ENCODE measurements around the gene TMEM116. TPM values are rescaled to one million over a fixed set of nuclear protein-coding genes. Genes with fewer than 3 reads are reported as not detected.

The TMEM116 gene
- total RNA-seq, 1 donor from 2014 or later: 11.5 TPM

DNA sequence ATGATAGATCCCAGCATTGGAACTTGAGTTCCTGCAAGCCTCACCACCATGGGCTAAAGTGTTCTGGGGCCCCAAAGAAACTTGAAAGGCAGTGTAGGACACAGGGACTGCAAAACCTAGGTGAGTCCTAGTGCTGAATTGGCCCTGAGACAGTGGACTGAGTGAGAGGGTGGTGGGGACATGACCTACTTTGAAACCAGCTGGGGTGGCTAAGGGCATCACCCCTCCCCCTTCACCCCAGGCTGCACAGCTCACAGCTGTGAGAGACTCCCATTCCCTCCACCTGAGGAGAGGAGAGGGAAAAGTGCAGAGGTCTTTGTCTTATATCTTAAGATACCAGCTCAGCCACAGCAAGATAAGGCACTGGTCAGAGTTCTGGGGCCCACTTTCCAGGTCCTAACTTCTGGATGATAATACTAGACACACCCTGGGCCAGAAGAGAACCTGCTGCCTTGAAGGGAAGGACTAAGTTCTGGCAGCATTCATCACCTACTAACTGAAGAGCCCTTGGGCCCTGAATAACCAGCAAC is 108.5 kb downstream of the TMEM116 start:
- DNase-seq (ENCODE audit: extremely low spot score in 2 of 2): no peak
- no peaks in the 10 kb centered on the region for H3K36me3 ChIP-seq

DNA sequence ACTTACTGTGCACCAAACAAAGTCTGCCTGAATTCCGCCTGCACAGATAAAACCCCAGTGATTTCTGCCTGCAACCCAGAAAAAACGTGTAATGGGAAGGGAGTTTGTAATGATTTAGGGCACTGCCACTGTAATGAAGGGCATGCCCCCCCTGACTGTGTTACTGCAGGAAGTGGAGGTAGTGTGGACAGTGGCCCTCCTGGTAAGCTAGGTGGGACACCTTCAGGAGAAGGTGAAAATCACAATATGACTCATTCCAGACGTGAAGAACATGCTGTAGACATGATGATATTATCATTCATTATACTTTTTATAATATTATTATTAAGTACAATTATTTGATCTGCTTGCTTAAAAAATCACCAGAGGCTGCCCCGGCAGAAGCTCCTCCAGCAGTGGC is 111.8 kb downstream of the TMEM116 start:
- Histone ChIP-seq H3K27ac (no peak overlapping the region), H3K27me3 (no peaks in the 10 kb centered on the region), H3K36me3 (no peaks in the 10 kb centered on the region), H3K4me3 (no peak overlapping the region), H3K4me1 (no peaks in the 10 kb centered on the region), H3K9me3 (no peaks in the 10 kb centered on the region)
- no peak for DNase-seq (ENCODE audit: extremely low spot score in 2 of 2)
- TF ChIP-seq POLR2AphosphoS5 (IDR thresholded peaks at IDR 0.05; ENCODE audit: insufficient read depth in 1 of 2, low read depth in 1 of 2) (no peak), POLR2A (IDR thresholded peaks at IDR 0.05) (no peak)
- TF ChIP-seq, protein P1, sequence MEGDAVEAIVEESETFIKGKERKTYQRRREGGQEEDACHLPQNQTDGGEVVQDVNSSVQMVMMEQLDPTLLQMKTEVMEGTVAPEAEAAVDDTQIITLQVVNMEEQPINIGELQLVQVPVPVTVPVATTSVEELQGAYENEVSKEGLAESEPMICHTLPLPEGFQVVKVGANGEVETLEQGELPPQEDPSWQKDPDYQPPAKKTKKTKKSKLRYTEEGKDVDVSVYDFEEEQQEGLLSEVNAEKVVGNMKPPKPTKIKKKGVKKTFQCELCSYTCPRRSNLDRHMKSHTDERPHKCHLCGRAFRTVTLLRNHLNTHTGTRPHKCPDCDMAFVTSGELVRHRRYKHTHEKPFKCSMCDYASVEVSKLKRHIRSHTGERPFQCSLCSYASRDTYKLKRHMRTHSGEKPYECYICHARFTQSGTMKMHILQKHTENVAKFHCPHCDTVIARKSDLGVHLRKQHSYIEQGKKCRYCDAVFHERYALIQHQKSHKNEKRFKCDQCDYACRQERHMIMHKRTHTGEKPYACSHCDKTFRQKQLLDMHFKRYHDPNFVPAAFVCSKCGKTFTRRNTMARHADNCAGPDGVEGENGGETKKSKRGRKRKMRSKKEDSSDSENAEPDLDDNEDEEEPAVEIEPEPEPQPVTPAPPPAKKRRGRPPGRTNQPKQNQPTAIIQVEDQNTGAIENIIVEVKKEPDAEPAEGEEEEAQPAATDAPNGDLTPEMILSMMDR (IDR thresholded peaks at IDR 0.05): no peak
- intact Hi-C loops (cut with DNase I): no loop called here

More for the DNA sequence above, 108.5 kb downstream of the TMEM116 start:
- Histone ChIP-seq H3K27me3 (no peaks in the 10 kb centered on the region), H3K4me1 (no peaks in the 10 kb centered on the region), H3K9me3 (no peaks in the 10 kb centered on the region), H3K27ac (no peak overlapping the region), H3K4me3 (no peak overlapping the region)
- intact Hi-C loops (cut with DNase I): no loop called here
- no peak for TF ChIP-seq POLR2A (IDR thresholded peaks at IDR 0.05)
- no peak for TF ChIP-seq POLR2AphosphoS5 (IDR thresholded peaks at IDR 0.05; ENCODE audit: insufficient read depth in 1 of 2, low read depth in 1 of 2)
- TF ChIP-seq, protein P1 (IDR thresholded peaks at IDR 0.05): no peak

DNA sequence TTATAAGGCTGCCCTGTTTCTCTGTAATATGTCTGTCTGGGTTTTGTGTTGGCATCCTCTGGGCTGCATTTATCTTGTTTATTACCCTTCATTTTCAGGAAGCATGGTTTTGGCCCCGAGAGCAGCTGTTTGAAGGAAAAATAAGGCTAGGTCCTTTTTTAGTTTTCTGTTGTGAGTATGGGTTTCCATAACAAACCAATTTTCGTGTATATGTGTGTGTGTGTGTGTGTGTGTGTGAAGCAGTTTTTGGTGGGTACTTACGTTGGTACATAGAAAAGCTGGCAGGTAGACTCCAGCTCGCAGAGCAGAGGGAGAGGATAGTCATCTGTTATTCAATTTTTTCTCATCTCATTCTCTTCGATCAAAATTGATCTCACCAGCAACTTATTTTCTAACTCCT is 118.4 kb downstream of the TMEM116 start:
- H3K4me1 ChIP-seq: no peaks in the 10 kb centered on the region
- H3K36me3 ChIP-seq: peaks cover 0 to 36% of the 10 kb centered on the region in 2 donors

DNA sequence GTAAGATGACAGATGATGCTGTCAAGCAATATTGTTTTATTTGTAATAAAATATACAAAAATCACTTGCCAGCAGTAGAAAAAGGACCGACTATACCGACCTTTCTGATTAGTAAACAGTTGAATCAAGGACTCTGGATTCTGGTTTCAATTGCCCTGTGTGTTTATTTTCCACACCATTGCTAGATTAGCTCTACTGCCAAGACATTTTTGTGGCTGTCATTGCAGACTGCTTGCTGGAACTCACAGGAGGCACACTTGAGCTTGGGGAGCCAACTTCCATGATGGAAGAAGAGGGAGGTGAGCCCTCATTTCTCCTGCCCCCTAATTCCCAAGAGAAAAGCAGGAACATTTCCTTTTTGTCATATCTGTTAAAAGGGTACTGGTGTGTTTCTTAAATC is 119.7 kb downstream of the TMEM116 start:
- no peak for DNase-seq (ENCODE audit: extremely low spot score in 2 of 2)
- Histone ChIP-seq H3K4me1 (no peaks in the 10 kb centered on the region), H3K27ac (no peak overlapping the region), H3K9me3 (no peaks in the 10 kb centered on the region), H3K27me3 (no peaks in the 10 kb centered on the region), H3K36me3 (peaks cover 0 to 48% of the 10 kb centered on the region in 2 donors), H3K4me3 (no peak overlapping the region)
- TF ChIP-seq, protein P1 (IDR thresholded peaks at IDR 0.05): no peak
- no peak for TF ChIP-seq POLR2AphosphoS5 (IDR thresholded peaks at IDR 0.05; ENCODE audit: insufficient read depth in 1 of 2, low read depth in 1 of 2)
- TF ChIP-seq POLR2A (IDR thresholded peaks at IDR 0.05): no peak
- intact Hi-C loops (cut with DNase I): no loop called here

More for the DNA sequence above, 118.4 kb downstream of the TMEM116 start:
- no peak overlapping the region for H3K4me3 ChIP-seq
- TF ChIP-seq, protein P1 (IDR thresholded peaks at IDR 0.05): no peak
- TF ChIP-seq POLR2AphosphoS5 (IDR thresholded peaks at IDR 0.05; ENCODE audit: insufficient read depth in 1 of 2, low read depth in 1 of 2) (no peak), POLR2A (IDR thresholded peaks at IDR 0.05) (no peak)
- H3K9me3 ChIP-seq: no peaks in the 10 kb centered on the region
- no peak for DNase-seq (ENCODE audit: extremely low spot score in 2 of 2)
- no peak overlapping the region for H3K27ac ChIP-seq
- intact Hi-C loops (cut with DNase I): no loop called here
- H3K27me3 ChIP-seq: no peaks in the 10 kb centered on the region

DNA sequence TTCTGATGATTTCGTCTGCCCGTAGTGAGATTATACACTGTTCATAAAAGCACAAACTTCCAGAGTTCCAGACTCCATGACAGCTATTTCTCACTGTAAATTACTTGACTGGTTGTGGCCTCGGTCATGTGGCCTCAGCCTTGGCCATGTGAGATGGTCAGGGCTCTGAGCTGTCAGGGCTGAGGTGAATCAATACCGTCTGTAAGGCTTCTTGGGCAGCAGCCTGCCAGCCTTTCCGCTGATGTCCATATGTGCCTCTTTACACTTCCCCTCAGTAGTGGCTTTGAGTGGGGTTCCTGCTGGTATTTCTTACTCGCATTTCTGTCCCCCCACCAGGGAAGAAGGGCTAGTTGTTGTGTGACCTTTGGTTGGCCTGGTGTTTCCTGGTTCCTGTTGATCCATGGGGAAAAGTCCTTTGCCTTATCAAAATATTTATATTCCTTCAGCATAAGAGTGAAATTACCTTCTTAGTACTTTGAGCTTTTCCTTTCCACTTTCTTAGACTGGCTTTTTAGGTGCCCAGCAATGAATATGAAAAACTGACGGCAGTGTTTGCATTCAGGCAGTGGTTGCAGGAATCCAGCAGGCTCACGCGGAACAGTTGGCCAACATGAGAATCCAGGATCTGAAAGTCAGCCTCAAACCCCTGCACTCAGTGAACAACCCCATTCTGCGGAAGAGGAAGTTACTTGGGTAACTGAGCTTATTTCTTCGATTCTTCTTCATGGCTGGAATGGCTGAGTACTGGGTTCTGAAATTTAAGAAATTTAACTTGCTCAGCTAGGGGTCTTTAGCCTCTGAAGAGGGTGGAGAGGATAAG is 124.8 kb downstream of the TMEM116 start:
- no peak for TF ChIP-seq POLR2AphosphoS5 (IDR thresholded peaks at IDR 0.05; ENCODE audit: insufficient read depth in 1 of 2, low read depth in 1 of 2)
- TF ChIP-seq, protein P1 (IDR thresholded peaks at IDR 0.05): no peak
- no peak for TF ChIP-seq POLR2A (IDR thresholded peaks at IDR 0.05)
- DNase-seq (ENCODE audit: extremely low spot score in 2 of 2): no peak
- no peaks in the 10 kb centered on the region for H3K4me1 ChIP-seq
- intact Hi-C loops (cut with DNase I): no loop called here
- peaks cover 0 to 83% of the 10 kb centered on the region in 2 donors for H3K36me3 ChIP-seq
- no peaks in the 10 kb centered on the region for H3K9me3 ChIP-seq
- H3K27me3 ChIP-seq: no peaks in the 10 kb centered on the region
- H3K4me3 ChIP-seq: no peak overlapping the region
- H3K27ac ChIP-seq: no peak overlapping the region
